Stimulated activated naive CD8-positive, alpha-beta T cell treated with anti-CD3 and anti-CD28 coated beads, Interleukin-15, amount 100 ng/mL, for 72 hours (primary cell): ENCODE measurements around the gene SUMO2.
"Not testable (repeated sequence)": the region's sequence is repeated elsewhere in the genome, so short reads cannot be mapped to it uniquely, and the experiment has no call there.

Experiments used
- ATAC-seq: fragments of 150-1000 bp; cut with Tn5 transposase; 2 replicates; pipeline ENCODE4 v1.10.0; 2021; ENCODE audit warnings: mild to moderate bottlenecking, moderate library complexity
- DNase-seq, 2 donors: peaks; one replicate each; pipeline ENCODE4 v3.0.0; 2021 to 2022
- H3K27ac Mint-ChIP-seq, 2 donors: one replicate each; pipeline ENCODE4 v1.8.0; 2022; ENCODE audit warnings: mild to moderate bottlenecking in 2 of 2, mixed read lengths in 2 of 2, moderate library complexity in 2 of 2
- H3K27me3 Mint-ChIP-seq: one replicate; pipeline ENCODE4 v1.8.0; 2022; ENCODE audit warnings: mixed read lengths
- H3K4me1 Mint-ChIP-seq: one replicate; pipeline ENCODE4 v1.8.0; 2022; ENCODE audit warnings: mild to moderate bottlenecking, mixed read lengths
- H3K4me3 Mint-ChIP-seq, 2 donors: one replicate each; pipeline ENCODE4 v1.8.0; 2022; ENCODE audit warnings: mild to moderate bottlenecking in 2 of 2, mixed read lengths in 2 of 2, moderate library complexity in 1 of 2
- H3K9me3 Mint-ChIP-seq, 2 donors: one replicate each; pipeline ENCODE4 v1.8.0; 2022; ENCODE audit warnings: mixed read lengths in 2 of 2

SUMO2 gene

GRCh38 chr17:75182569-75183436, at the start of gene SUMO2:
Gene SUMO2 (minus strand): TSS chr17:75182959. CDS start chr17:75182834, 125 bp downstream.
- DNase-seq, result peak; percentile 94 to 95
- no peaks in the 10 kb centered on the region for H3K27me3 Mint-ChIP-seq

GRCh38 chr17:75231741-75232464, 49.1 kb upstream of the SUMO2 start:
- no peak for DNase-seq
- no peaks in the 10 kb centered on the region for H3K9me3 Mint-ChIP-seq
- H3K27ac Mint-ChIP-seq, result peak overlapping the region; percentile 47 to 59
- no peaks in the 10 kb centered on the region for H3K27me3 Mint-ChIP-seq
- H3K4me3 Mint-ChIP-seq, result no peak overlapping the region
- H3K4me1 Mint-ChIP-seq, result no peaks in the 10 kb centered on the region
- ATAC-seq, result no peak

More at GRCh38 chr17:75182569-75183436, at the start of gene SUMO2:
- peak within 1 kb of the TSS; percentile 98 to 99 for H3K27ac Mint-ChIP-seq
- ATAC-seq, result peak; percentile 87
- peak within 1 kb of the TSS; percentile 89 to 94 for H3K4me3 Mint-ChIP-seq
- no peaks in the 10 kb centered on the region for H3K9me3 Mint-ChIP-seq
- H3K4me1 Mint-ChIP-seq, result peaks cover 44% of the 10 kb centered on the region

DNA sequence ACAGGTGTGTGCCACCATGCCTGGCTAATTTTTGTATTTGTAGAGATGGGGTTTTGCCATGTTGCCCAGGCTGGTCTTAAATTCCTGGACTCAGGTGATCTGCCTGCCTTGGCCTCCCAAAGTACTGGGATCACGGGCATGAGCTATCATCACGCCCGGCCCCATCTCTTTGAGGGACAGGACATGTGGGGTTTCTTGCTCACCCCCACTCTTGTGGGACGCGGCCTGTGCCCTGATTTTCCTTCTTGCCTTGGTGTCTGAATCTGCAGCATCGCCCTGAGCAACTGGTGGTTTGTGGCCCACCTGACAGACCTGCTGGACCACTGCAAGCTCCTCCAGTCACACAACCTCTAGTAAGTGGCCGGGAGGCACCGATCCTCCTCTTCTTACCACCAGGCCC, 48.3 kb upstream of the SUMO2 start:
- ATAC-seq, result no peak
- Mint-ChIP-seq H3K27ac (peak overlapping the region in 1 of 2 donors; percentile 59), H3K9me3 (no peaks in the 10 kb centered on the region), H3K27me3 (no peaks in the 10 kb centered on the region), H3K4me1 (no peaks in the 10 kb centered on the region), H3K4me3 (no peak overlapping the region)
- DNase-seq, result no peak

DNA sequence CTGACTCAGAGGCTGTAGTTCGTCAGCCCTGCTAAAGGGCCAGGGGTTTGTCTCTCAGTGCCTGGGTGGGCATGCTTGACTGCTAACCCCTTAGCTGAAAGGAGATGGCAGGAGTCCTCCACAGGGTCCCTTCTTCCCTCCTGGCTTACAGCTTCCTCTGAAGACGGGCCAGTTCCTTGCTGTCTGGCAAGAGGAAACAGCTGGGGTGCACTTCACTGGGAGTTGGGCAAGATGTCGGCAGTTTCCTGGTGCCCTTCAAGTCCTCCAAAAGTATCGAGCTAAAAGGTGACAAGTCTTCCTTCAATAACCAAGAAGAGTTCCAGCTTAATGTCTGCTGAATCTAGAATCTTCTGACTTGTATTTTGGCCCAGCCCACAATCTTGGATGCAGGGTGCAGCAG, 46.1 kb upstream of the SUMO2 start:
- H3K4me1 Mint-ChIP-seq, result no peaks in the 10 kb centered on the region
- DNase-seq, result no peak
- ATAC-seq, result no peak
- no peak overlapping the region for H3K27ac Mint-ChIP-seq
- H3K27me3 Mint-ChIP-seq, result no peaks in the 10 kb centered on the region
- H3K9me3 Mint-ChIP-seq, result no peaks in the 10 kb centered on the region
- no peak overlapping the region for H3K4me3 Mint-ChIP-seq

GRCh38 chr17:75228305-75228704, 45.5 kb upstream of the SUMO2 start:
- no peaks in the 10 kb centered on the region for H3K9me3 Mint-ChIP-seq
- no peaks in the 10 kb centered on the region for H3K4me1 Mint-ChIP-seq
- no peak overlapping the region for H3K4me3 Mint-ChIP-seq
- DNase-seq, result no peak
- no peaks in the 10 kb centered on the region for H3K27me3 Mint-ChIP-seq
- no peak overlapping the region for H3K27ac Mint-ChIP-seq
- no peak for ATAC-seq

DNA sequence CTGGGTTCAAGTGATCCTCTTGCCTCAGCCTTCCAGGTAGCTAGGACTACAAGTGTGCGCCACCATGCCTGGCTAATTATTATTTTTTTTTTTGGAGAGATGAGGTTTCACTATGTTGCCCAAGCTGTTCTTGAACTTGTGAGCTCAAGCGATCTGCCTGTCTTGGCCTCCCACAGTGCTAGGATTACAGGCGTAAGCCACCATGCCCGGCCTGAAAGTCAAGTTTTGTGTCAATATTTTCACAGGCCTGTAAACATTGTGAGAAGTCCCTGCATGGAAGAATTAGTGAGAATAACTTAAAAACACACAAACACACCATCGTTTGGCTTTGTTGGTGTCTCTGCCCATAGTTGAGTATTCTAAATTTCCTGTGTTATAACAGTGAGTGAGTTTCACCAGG, 45.0 kb upstream of the SUMO2 start:
- Mint-ChIP-seq H3K9me3 (no peaks in the 10 kb centered on the region), H3K27me3 (no peaks in the 10 kb centered on the region), H3K27ac (no peak overlapping the region), H3K4me1 (no peaks in the 10 kb centered on the region), H3K4me3 (no peak overlapping the region)
- no peak for DNase-seq
- no peak for ATAC-seq

DNA sequence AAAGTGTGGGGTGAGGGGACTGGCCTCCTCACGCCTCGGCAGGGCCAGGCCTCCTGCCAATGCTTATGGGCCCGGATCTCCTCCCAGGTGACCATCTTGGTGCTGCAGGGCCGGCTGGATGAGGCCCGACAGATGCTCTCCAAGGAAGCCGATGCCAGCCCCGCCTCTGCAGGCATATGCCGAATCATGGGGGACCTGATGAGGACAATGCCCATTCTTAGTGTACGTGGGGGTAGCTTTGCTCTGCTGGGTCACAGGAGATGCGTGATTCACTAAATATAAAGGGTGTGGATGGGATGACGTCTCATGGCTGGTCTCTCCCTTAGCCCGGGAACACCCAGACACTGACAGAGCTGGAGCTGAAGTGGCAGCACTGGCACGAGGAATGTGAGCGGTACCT, 42.3 kb upstream of the SUMO2 start:
- Mint-ChIP-seq H3K27ac (peak overlapping the region; percentile 11 to 82), H3K27me3 (no peaks in the 10 kb centered on the region)

DNA sequence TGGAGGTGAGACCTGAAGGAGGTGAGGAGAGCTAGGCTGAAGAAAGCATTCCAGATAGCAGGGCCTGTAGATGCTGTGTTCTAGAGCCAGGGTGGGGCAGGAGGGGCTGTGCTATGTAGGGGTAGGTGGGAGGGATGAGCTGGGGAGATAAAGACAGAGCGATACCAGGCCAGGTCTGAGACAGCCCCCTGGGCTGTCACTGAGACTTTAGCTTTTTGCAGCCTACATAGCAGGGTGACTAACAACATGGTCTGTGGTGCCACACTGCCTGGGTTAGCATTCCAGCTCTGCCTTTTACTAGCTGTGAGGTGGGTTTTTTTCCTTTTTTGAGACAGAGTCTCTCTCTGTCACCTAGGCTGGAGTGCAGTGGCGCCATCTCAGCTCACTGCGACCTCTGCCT, 37.1 kb upstream of the SUMO2 start:
- Mint-ChIP-seq H3K4me3 (no peak overlapping the region), H3K9me3 (no peaks in the 10 kb centered on the region), H3K27ac (peak overlapping the region in 1 of 2 donors; percentile 83), H3K27me3 (no peaks in the 10 kb centered on the region), H3K4me1 (no peaks in the 10 kb centered on the region)
- ATAC-seq (no peak), DNase-seq (no peak)

More for the DNA sequence above, 42.3 kb upstream of the SUMO2 start:
- H3K4me3 Mint-ChIP-seq, result no peak overlapping the region
- no peak for DNase-seq
- no peaks in the 10 kb centered on the region for H3K4me1 Mint-ChIP-seq
- no peaks in the 10 kb centered on the region for H3K9me3 Mint-ChIP-seq
- ATAC-seq, result no peak

- H3K27ac Mint-ChIP-seq, result no peak overlapping the region
- H3K27me3 Mint-ChIP-seq, result no peaks in the 10 kb centered on the region
- H3K4me1 Mint-ChIP-seq, result no peaks in the 10 kb centered on the region
- no peak overlapping the region for H3K4me3 Mint-ChIP-seq
- no peak for DNase-seq
- ATAC-seq, result no peak
- no peaks in the 10 kb centered on the region for H3K9me3 Mint-ChIP-seq
These were observed 35.4 kb upstream of the SUMO2 start for GRCh38 chr17:75218131-75218530.

DNA sequence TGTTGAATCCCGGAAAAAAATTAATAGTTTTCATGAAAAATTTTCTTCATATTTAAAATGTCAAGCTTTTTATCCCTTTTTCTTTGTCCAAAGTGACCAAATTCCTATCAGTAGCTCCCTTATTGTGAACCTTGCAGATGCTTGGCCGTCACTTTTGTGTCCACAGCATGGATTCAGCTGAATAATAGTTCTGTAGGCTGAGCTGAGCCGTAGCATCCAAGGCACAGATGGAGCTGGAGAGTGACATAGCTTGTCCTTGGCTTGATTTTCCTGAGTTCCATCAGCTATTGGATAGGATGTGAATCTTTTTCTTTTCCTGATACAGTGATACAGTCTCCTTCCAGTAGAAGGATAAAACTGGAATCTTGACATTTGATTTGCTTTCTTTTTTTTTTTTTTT, 26.3 kb upstream of the SUMO2 start:
- ATAC-seq (no peak), DNase-seq (no peak)
- Mint-ChIP-seq H3K27ac (no peak overlapping the region), H3K27me3 (no peaks in the 10 kb centered on the region), H3K4me1 (peaks cover 25% of the 10 kb centered on the region), H3K4me3 (no peak overlapping the region), H3K9me3 (no peaks in the 10 kb centered on the region)

- H3K4me1 Mint-ChIP-seq, result peaks cover 26% of the 10 kb centered on the region
- no peaks in the 10 kb centered on the region for H3K9me3 Mint-ChIP-seq
- ATAC-seq (no peak), DNase-seq (no peak)
- H3K27ac Mint-ChIP-seq, result peak overlapping the region in 1 of 2 donors; percentile 63
- no peak overlapping the region for H3K4me3 Mint-ChIP-seq
- H3K27me3 Mint-ChIP-seq, result no peaks in the 10 kb centered on the region
These were observed 25.4 kb upstream of the SUMO2 start for GRCh38 chr17:75208161-75208560.

DNA sequence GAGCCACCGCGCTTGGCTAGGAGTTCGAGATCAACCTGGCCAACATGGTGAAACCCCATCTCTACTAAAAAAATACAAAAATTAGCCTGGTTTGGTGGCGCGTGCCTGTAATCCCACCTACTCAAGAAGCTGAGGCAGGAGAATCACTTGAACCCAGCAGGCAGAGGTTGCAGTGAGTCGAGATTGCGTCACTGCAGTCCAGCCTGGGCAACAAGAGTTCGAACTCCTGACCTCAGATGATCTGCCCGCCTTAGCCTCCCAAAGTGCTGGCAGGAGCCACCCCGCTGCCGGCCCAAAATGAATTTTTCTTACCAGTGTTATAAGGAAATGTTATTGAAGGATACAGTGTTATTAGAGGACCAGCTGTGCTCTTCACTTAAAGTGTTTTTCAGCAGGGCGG, 25.0 kb upstream of the SUMO2 start:
- ATAC-seq, result no peak
- H3K27me3 Mint-ChIP-seq, result no peaks in the 10 kb centered on the region
- no peak overlapping the region for H3K4me3 Mint-ChIP-seq
- peaks cover 26% of the 10 kb centered on the region for H3K4me1 Mint-ChIP-seq
- peak overlapping the region in 1 of 2 donors; percentile 63 for H3K27ac Mint-ChIP-seq
- DNase-seq, result no peak
- no peaks in the 10 kb centered on the region for H3K9me3 Mint-ChIP-seq

DNA sequence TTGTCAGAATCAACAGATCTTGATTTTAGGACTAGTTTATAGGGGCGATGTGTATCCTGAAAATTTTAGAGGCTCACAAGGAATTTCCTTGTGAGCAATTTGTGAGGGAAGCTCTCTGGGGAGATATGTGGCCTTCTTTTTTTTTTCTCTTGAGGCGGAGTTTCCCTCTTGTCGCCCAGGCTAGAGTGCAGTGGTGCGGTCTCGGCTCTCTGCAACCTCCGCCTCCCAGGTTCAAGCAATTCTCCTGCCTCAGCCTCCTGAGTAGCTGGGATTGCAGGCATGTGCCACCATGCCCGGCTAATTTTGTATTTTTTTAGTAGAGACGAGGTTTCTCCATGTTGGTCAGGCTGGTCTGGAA, 24.3 kb upstream of the SUMO2 start:
- not testable (repeated sequence) for DNase-seq, ATAC-seq, H3K27me3 Mint-ChIP-seq, H3K9me3 Mint-ChIP-seq
- H3K27ac Mint-ChIP-seq, result peak overlapping the region in 1 of 2 donors; percentile 57
- peak overlapping the region; percentile 89 to 94 for H3K4me3 Mint-ChIP-seq
- peaks cover 27% of the 10 kb centered on the region for H3K4me1 Mint-ChIP-seq

- H3K4me1 Mint-ChIP-seq, result peaks cover 33% of the 10 kb centered on the region
- ATAC-seq, result peak; percentile 37
- H3K27me3 Mint-ChIP-seq, result no peaks in the 10 kb centered on the region
- DNase-seq, result no peak
- H3K27ac Mint-ChIP-seq, result peak overlapping the region; percentile 99 to 100
- H3K4me3 Mint-ChIP-seq, result peak overlapping the region; percentile 89 to 94
- no peaks in the 10 kb centered on the region for H3K9me3 Mint-ChIP-seq
These were observed 23.0 kb upstream of the SUMO2 start for GRCh38 chr17:75205793-75206163.

DNA sequence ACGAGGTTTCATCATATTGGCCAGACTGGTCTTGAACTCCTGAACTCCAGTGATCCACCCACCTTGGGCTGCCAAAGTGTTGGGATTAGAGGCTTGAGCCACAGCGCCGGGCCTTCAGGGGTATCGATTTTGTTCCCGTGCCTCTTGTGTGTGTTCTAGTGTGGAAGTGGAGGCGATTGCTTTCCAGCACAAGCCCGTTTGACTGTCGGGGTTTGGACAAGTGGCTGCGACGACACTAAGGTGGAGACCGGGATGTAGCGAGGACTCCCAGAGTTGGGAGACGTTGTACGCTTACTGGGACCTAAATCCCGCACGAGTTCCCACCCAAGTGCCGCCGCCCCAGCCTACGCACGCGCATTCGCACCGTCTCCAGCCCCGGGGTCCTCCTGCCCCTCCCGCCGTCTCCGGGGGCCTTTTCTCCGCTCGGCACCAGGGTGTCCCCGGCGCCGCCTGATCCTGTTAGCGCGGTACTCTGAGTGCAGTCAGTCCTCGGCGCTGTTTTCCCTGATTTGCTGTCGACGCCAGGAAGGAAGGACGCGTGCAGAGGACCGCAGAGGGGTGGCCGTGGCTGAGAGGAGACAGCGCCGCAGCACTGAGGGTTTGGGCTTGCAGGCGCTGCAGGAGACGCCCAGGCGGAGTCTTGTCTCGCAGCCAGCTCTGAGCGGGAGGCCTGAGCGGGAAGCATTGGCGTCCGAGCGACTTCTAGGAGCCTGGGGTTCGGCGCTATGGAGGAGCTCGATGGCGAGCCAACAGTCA, 22.5 kb upstream of the SUMO2 start, which contains the start of gene NUP85:
TSS of gene NUP85 (plus strand) at position 643 of the 756 bp plus-strand sequence. CDS start at position 726, 83 bp downstream.
- ATAC-seq (peak; percentile 96), DNase-seq (peak; percentile 92 to 93)
- no peaks in the 10 kb centered on the region for H3K27me3 Mint-ChIP-seq
- peak within 1 kb of the TSS; percentile 89 to 94 for H3K4me3 Mint-ChIP-seq
- H3K9me3 Mint-ChIP-seq, result no peaks in the 10 kb centered on the region
- peaks cover 33% of the 10 kb centered on the region for H3K4me1 Mint-ChIP-seq
- H3K27ac Mint-ChIP-seq, result peak within 1 kb of the TSS; percentile 99 to 100
